Measurements from ENCODE around the gene WFDC1. TPM values are rescaled to one million over a fixed set of nuclear protein-coding genes. Genes with fewer than 3 reads are reported as not detected.

Gene WFDC1
- 10 to 100 TPM in 1 of 2 donors, 1 to 10 TPM in 1; 6.5 to 14.8 TPM for total RNA-seq
- 10 to 100 TPM in 1 of 2 donors, 1 to 10 TPM in 1; 9.9 to 12.9 TPM for polyA plus RNA-seq
- long read RNA-seq, donor 1, full-length matches to known transcripts, result 5 of 5 reads
- long read RNA-seq, donor 1, partial matches to known transcripts, result 0 of 5 reads
- long read RNA-seq, donor 1, other reads (novel, unspliced or antisense), result 0 of 5 reads
- long read RNA-seq, donor 2, full-length matches to known transcripts, result 1 of 1 reads
- long read RNA-seq, donor 2, partial matches to known transcripts, result 0 of 1 reads
- long read RNA-seq, donor 2, other reads (novel, unspliced or antisense), result 0 of 1 reads
- long read RNA-seq, donor 3, full-length matches to known transcripts, result 3 of 3 reads
- long read RNA-seq, donor 3, partial matches to known transcripts, result 0 of 3 reads
- long read RNA-seq, donor 3, other reads (novel, unspliced or antisense), result 0 of 3 reads
- long read RNA-seq, donor 4, full-length matches to known transcripts, result 4 of 4 reads
- long read RNA-seq, donor 4, partial matches to known transcripts, result 0 of 4 reads
- long read RNA-seq, donor 4, other reads (novel, unspliced or antisense), result 0 of 4 reads
- long read RNA-seq, donor 5, full-length matches to known transcripts, result 8 of 8 reads
- long read RNA-seq, donor 5, partial matches to known transcripts, result 0 of 8 reads
- long read RNA-seq, donor 5, other reads (novel, unspliced or antisense), result 0 of 8 reads

- TF ChIP-seq, protein P1, sequence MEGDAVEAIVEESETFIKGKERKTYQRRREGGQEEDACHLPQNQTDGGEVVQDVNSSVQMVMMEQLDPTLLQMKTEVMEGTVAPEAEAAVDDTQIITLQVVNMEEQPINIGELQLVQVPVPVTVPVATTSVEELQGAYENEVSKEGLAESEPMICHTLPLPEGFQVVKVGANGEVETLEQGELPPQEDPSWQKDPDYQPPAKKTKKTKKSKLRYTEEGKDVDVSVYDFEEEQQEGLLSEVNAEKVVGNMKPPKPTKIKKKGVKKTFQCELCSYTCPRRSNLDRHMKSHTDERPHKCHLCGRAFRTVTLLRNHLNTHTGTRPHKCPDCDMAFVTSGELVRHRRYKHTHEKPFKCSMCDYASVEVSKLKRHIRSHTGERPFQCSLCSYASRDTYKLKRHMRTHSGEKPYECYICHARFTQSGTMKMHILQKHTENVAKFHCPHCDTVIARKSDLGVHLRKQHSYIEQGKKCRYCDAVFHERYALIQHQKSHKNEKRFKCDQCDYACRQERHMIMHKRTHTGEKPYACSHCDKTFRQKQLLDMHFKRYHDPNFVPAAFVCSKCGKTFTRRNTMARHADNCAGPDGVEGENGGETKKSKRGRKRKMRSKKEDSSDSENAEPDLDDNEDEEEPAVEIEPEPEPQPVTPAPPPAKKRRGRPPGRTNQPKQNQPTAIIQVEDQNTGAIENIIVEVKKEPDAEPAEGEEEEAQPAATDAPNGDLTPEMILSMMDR (IDR thresholded peaks at IDR 0.05; ENCODE audit: control extremely low read depth, extremely low read depth), result no peak
- WGBS, 2 donors, result 1 to 2% methylated on average over 24 to 29 of the region's 29 CpGs
- Histone ChIP-seq H3K27me3 (ENCODE audit: control insufficient read depth in 3 of 3, insufficient read depth in 3 of 3, low read length in 2 of 3) (no peaks in the 10 kb centered on the region), H3K36me3 (ENCODE audit: control insufficient read depth in 4 of 4, insufficient read depth in 4 of 4, low read length in 4 of 4) (no peaks in the 10 kb centered on the region), H3K9me3 (ENCODE audit: control insufficient read depth in 4 of 4, insufficient read depth in 3 of 4, low read length in 3 of 4) (no peaks in the 10 kb centered on the region), H3K4me3 (peak within 1 kb of the TSS; percentile 10), H3K9ac (ENCODE audit: insufficient read depth in 1 of 2, low read length in 2 of 2) (peak within 1 kb of the TSS in 1 of 2 donors; percentile 26), H3K27ac (ENCODE audit: low read depth in 1 of 2, low read length in 1 of 2) (peak within 1 kb of the TSS in 1 of 2 donors; percentile 82), H3K4me1 (ENCODE audit: control insufficient read depth in 5 of 5, insufficient read depth in 5 of 5, low read length in 5 of 5) (peaks cover 0 to 30% (median 12%) of the 10 kb centered on the region in 5 donors)
- DNase-seq, result peak; percentile 20 to 51 (median 44)
- peak; percentile 47 for ATAC-seq (ENCODE audit: insufficient read depth, low FRiP score)
These were observed at the start of gene WFDC1 for GRCh38 chr16:84294531-84295142. Gene WFDC1, plus strand, starts transcription at chr16:84294878. Its CDS starts 94 bp downstream, at chr16:84294972.

DNA sequence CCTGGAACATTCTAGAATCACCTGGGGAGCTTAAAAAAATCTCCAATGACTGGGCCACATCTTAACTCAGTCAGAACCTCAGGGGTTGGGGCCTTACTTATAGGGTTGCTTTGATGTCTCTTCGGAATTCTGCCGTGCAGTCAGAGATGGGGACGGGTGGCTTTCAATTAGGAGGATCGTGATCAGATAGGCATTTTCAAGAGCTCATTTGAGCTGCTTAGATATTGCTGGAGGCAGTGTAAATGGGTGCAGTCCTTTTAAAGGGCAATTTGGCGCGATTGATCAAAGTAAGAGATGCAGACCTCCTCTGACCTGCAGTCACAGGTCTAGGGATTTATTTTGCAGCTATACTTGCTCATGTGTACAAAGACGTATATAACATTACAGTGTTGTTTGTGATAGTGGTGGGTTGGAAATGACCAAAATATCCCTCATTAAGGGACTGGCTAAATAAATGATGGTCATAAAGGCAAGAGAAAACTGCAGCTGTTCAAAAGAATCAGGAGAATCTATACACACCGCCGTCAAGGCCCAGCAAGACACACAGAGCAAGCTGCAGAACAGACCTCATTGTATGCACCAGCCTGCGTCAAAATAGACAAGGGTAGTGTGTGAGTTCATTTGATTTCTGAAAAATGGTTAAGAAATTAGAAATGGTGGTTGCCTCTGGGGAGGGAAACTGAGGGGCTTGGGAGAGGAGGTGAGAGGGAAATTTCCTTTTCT is 48.6 kb upstream of the WFDC1 start:
- TF ChIP-seq, protein P1 (IDR thresholded peaks at IDR 0.05; ENCODE audit: control extremely low read depth, extremely low read depth), result no peak
- DNase-seq (no peak), ATAC-seq (ENCODE audit: insufficient read depth, low FRiP score) (no peak)
- no peaks in the 10 kb centered on the region for H3K36me3 ChIP-seq (ENCODE audit: control insufficient read depth in 4 of 4, insufficient read depth in 4 of 4, low read length in 4 of 4)
- peaks cover 0 to 8% (median 6%) of the 10 kb centered on the region in 3 donors for H3K27me3 ChIP-seq (ENCODE audit: control insufficient read depth in 3 of 3, insufficient read depth in 3 of 3, low read length in 2 of 3)
- WGBS, 2 donors, result 88 to 95% methylated on average over 10 of the region's 10 CpGs
- peaks cover 0 to 15% (median 0%) of the 10 kb centered on the region in 4 donors for H3K9me3 ChIP-seq (ENCODE audit: control insufficient read depth in 4 of 4, insufficient read depth in 3 of 4, low read length in 3 of 4)
- no peak overlapping the region for H3K27ac ChIP-seq (ENCODE audit: low read depth in 1 of 2, low read length in 1 of 2)
- H3K4me1 ChIP-seq (ENCODE audit: control insufficient read depth in 5 of 5, insufficient read depth in 5 of 5, low read length in 5 of 5), result no peaks in the 10 kb centered on the region
- no peak overlapping the region for H3K9ac ChIP-seq (ENCODE audit: insufficient read depth in 1 of 2, low read length in 2 of 2)
- H3K4me3 ChIP-seq, result no peak overlapping the region

DNA sequence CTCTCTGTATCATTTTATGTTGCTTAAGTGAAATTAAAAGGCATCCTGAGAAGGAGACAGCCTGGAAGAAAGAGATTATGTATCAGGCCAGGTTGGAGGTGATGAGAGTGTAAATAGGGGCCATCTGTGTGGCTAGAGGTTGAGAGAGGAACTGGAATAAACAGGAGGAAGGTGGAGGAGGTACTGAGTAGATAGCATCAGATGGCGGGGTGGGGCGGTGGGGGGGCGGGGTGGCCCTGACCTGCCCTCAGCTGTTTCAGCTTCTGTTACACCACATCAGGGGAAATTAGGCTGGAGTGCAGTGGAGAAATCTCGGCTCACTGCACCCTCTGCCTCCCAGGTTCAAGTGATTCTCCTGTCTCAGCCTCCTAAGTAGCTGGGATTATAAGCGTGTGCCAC is 48.0 kb upstream of the WFDC1 start:
- H3K36me3 ChIP-seq (ENCODE audit: control insufficient read depth in 4 of 4, insufficient read depth in 4 of 4, low read length in 4 of 4), result no peaks in the 10 kb centered on the region
- peaks cover 0 to 8% (median 6%) of the 10 kb centered on the region in 3 donors for H3K27me3 ChIP-seq (ENCODE audit: control insufficient read depth in 3 of 3, insufficient read depth in 3 of 3, low read length in 2 of 3)
- H3K4me1 ChIP-seq (ENCODE audit: control insufficient read depth in 5 of 5, insufficient read depth in 5 of 5, low read length in 5 of 5), result no peaks in the 10 kb centered on the region
- WGBS, 2 donors, result 67 to 68% methylated on average over 5 of the region's 5 CpGs
- ATAC-seq (ENCODE audit: insufficient read depth, low FRiP score) (no peak), DNase-seq (no peak)
- no peak overlapping the region for H3K4me3 ChIP-seq
- TF ChIP-seq, protein P1 (IDR thresholded peaks at IDR 0.05; ENCODE audit: control extremely low read depth, extremely low read depth), result no peak
- no peak overlapping the region for H3K27ac ChIP-seq (ENCODE audit: low read depth in 1 of 2, low read length in 1 of 2)
- H3K9me3 ChIP-seq (ENCODE audit: control insufficient read depth in 4 of 4, insufficient read depth in 3 of 4, low read length in 3 of 4), result peaks cover 0 to 13% (median 0%) of the 10 kb centered on the region in 4 donors
- no peak overlapping the region for H3K9ac ChIP-seq (ENCODE audit: insufficient read depth in 1 of 2, low read length in 2 of 2)
